ENCODE data around the gene ADPRS. TPM values are rescaled to one million over a fixed set of nuclear protein-coding genes. Genes with fewer than 3 reads are reported as not detected.

Gene ADPRS
- total and polyA plus RNA-seq, 2 donors (not counting 3 experiments of a cell fraction or from before 2014, with no cell fraction given): 32.9 to 48.1 TPM

DNA sequence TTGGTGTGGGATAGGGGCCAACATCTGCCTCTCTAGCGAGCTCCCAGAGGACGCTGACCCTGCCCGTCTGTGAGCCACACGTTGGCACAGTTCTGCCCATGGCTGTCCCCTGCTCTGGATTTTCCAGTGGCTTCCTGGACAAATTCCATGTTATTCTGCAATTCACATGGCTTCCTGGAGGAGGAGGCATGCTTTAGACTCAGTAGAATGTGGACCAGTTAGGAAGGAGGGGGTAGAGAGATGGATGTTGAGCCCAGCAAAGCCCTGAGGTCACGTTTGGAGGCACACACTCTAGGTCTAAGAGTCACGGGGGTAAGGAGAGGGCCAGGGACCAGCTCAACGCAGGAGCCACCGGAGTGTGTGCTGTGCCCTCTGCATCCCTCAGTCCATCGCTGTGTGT lies 24.1 kb downstream of the ADPRS start:
- H3K36me3 ChIP-seq (ENCODE audit: control insufficient read depth in 2 of 2, extremely low read depth in 1 of 2, insufficient read depth in 2 of 2, low read length in 2 of 2): no peaks in the 10 kb centered on the region
- ChIA-PET POLR2A (no interaction called here), CTCF (interaction anchor here (1.0 to 1.5 kb wide), 3 partner anchors 21 to 75 kb away, joined by 3 to 6 read pairs (median 4); no protein-coding TSS in a partner anchor)
- FAIRE-seq (no peak), DNase-seq (ENCODE audit: low read depth, low spot score) (no peak)
- intact Hi-C loops (cut with micrococcal nuclease) (no loop called here), dilution Hi-C loops (cut with MboI; ENCODE audit: extremely low pct_ligation_motif_present, low sequenced_read_pairs) (no loop called here)
- H3K79me2 ChIP-seq (ENCODE audit: control insufficient read depth, insufficient read depth, low read length): no peaks in the 10 kb centered on the region
- no peaks in the 10 kb centered on the region for H4K20me1 ChIP-seq (replicated peaks; ENCODE audit: control insufficient read depth, extremely low read depth, insufficient read depth, low read length)
- H3K4me3 ChIP-seq (replicated peaks in 1 of 3; ENCODE audit: insufficient read depth in 1 of 3, low read depth in 1 of 3, low read length in 3 of 3): no peak overlapping the region
- no peaks in the 10 kb centered on the region for H3K27me3 ChIP-seq (ENCODE audit: control insufficient read depth in 2 of 2, insufficient read depth in 2 of 2, low read length in 2 of 2)
- no TSS peak for BruUV-seq (replicated peaks)
- no peak overlapping the region for H3K9ac ChIP-seq (replicated peaks; ENCODE audit: extremely low read depth, insufficient read depth, low read length)
- no peaks in the 10 kb centered on the region for H3K9me1 ChIP-seq (replicated peaks; ENCODE audit: control insufficient read depth, extremely low read depth, insufficient read depth, low read length)
- no peak overlapping the region for H3K4me2 ChIP-seq (ENCODE audit: insufficient read depth, low read length)
- no peaks in the 10 kb centered on the region for H3K9me3 ChIP-seq (replicated peaks; ENCODE audit: control insufficient read depth, insufficient read depth, low read length)
- H3K4me1 ChIP-seq (ENCODE audit: control insufficient read depth, extremely low read depth, insufficient read depth, low read length): no peaks in the 10 kb centered on the region
- no peak for TF ChIP-seq JUN (IDR thresholded peaks at IDR 0.05; ENCODE audit: borderline replicate concordance, insufficient read depth, insufficient read length, low read depth)
- TF ChIP-seq, protein P1, sequence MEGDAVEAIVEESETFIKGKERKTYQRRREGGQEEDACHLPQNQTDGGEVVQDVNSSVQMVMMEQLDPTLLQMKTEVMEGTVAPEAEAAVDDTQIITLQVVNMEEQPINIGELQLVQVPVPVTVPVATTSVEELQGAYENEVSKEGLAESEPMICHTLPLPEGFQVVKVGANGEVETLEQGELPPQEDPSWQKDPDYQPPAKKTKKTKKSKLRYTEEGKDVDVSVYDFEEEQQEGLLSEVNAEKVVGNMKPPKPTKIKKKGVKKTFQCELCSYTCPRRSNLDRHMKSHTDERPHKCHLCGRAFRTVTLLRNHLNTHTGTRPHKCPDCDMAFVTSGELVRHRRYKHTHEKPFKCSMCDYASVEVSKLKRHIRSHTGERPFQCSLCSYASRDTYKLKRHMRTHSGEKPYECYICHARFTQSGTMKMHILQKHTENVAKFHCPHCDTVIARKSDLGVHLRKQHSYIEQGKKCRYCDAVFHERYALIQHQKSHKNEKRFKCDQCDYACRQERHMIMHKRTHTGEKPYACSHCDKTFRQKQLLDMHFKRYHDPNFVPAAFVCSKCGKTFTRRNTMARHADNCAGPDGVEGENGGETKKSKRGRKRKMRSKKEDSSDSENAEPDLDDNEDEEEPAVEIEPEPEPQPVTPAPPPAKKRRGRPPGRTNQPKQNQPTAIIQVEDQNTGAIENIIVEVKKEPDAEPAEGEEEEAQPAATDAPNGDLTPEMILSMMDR (IDR thresholded peaks at IDR 0.05; ENCODE audit: extremely low read depth in 1 of 2, insufficient read depth in 1 of 2, low read depth in 1 of 2, low read length in 2 of 2): no peak
- no peak for TF ChIP-seq MYC (IDR thresholded peaks at IDR 0.05; ENCODE audit: low read depth, low read length)
- TF ChIP-seq POLR2AphosphoS5 (IDR thresholded peaks at IDR 0.05; ENCODE audit: insufficient read depth, low read depth, low read length): no peak
- TF ChIP-seq POLR2A (IDR thresholded peaks at IDR 0.05; ENCODE audit: low read depth, low read length): no peak
- TF ChIP-seq, protein P2, sequence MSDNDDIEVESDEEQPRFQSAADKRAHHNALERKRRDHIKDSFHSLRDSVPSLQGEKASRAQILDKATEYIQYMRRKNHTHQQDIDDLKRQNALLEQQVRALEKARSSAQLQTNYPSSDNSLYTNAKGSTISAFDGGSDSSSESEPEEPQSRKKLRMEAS (IDR thresholded peaks at IDR 0.05; ENCODE audit: insufficient read depth, insufficient read length): no peak
- TF ChIP-seq EZH2 (IDR thresholded peaks at IDR 0.05; ENCODE audit: borderline replicate concordance, low read depth, low read length, severe bottlenecking): no peak
- no peak for TF ChIP-seq FOS (IDR thresholded peaks at IDR 0.05; ENCODE audit: borderline replicate concordance, insufficient read depth, low read length)
- no peak for TF ChIP-seq GATA2 (IDR thresholded peaks at IDR 0.05; ENCODE audit: insufficient read depth, insufficient read length, low read depth, low read length)
- no peak overlapping the region for H3K27ac ChIP-seq (ENCODE audit: insufficient read depth, low read depth, low read length)
- H2AFZ ChIP-seq (ENCODE audit: low read depth, low read length): no peak overlapping the region

Measured in endothelial cell of umbilical vein (primary cell).